IPS-NIHi7 (cell line): Measurements from ENCODE around the gene LLPH.

Experiments
- DNase-seq: peaks from one replicate; pipeline ENCODE4 v3.0.0; 2012; ENCODE audit warnings: mixed read lengths; ENCODE audit errors: extremely low spot score

The LLPH gene

DNA sequence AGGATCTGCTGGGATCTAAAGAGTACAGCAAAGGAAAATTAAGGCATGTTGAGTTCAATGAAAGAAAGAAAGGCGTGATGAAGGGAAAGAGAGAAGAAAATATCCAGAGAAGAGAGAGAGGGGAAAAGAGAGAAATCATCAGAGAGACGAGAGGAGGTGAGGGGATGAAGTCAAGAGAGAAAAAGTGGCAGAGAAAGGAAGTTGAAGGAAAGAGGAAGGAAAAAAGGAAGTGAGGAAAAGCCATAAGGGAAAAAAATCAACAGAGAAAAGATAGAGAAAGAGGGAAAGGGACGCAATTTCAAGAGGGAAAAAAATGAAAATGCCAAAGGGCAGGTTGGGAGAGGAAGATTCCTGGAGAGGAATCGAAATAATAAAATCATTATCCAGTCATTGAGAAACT lies 40.4 kb downstream of the LLPH start:
- DNase-seq: no peak

DNA sequence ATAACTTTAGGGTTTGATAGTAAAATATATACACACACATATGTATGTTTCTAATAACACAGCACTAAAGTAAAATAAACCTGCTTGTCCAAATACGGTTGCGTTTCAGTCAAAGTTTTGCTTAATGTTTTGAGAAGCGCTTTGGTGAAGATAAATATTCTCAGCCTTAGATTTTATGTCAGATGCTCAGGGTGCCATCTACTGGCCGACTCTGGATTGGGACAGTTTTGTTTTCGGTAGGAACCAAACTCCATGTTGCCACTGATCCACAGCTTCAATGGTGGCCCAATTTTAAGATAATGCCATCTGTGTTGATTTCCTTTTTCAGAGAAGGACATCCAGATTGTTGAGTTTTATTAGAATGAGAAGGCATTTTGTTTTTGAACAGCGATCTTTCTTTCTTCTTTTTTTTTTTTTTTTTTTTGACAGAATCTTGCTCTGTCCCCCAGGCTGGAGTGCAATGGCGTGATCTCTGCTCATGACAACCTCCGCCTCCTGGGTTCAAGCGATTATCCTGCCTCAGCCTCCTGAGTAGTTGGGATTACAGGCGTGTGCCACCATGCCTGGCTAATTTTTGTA lies 43.1 kb downstream of the LLPH start:
- peak; percentile 68 for DNase-seq

DNA sequence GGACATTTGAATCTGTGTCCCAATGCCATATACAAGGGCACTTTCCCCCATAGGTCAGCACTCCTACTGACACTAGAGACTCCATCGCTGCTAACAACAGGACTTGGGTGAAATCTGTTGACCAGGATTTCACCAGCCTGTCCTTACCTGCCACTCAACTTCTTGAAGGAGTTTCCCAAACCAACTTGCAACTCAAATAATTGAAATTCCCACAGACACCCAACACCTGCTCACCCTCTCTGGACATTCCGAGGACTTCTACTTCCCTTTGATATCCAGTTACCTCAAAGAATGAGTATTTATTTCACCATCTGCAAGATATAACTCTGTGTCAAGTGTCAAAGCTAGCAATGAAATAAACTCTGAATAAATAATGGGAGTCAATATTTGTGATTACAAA lies 44.6 kb downstream of the LLPH start:
- DNase-seq: no peak

DNA sequence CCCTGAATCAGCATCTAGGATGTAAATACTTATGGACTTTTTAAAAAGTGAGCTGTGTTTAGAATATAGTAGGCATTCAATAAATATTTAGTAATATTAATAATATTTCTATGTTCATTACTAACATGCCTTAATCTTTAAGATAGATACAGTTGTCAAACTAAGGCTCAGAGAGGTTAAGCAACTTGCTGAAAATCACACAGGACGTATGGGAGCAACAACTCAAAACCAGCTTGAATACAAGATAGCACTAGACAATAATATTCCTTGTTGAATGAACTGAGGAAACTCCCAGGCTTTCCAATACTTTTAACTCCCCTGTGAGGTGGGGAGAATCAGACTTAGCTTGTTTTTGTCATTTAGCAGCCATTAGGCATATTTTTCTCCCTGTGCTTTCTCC lies 45.3 kb downstream of the LLPH start:
- no peak for DNase-seq

DNA sequence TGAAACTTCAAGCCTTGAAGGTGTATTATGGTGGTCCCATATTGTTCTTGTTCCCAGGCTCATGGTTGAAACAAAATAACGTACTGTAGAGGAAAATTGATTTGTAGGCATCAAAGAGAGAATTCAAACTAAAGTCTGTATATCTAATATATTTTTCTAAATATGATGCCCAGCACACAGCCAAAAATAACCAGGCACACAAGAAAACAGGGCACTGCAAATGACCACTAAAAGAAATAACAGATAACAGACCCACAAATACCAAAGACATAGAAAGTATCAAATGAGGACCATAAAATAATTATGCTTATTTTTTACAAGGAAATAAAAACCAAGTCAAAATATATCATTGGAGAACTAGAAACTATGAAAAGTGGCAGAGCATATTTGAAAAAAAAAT lies 46.8 kb downstream of the LLPH start:
- DNase-seq: no peak

DNA sequence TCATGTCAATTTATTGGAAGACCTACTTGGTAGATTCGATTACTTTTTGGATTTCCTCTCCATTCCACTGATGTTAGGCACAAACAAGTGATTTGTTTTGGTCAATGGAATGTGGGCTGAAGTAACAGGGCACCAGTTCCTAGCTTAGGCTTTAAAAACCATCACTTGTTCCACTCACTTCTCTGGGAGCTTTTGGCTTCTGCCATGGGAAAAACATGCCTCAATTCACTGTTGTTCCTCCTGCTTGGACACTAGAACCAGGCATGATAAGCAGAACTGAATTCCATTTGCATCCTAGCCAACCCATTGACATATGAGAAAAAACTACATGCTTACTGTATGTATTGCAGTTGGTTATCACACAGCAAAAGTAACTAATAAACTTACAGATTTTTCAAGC lies 47.8 kb downstream of the LLPH start:
- no peak for DNase-seq

DNA sequence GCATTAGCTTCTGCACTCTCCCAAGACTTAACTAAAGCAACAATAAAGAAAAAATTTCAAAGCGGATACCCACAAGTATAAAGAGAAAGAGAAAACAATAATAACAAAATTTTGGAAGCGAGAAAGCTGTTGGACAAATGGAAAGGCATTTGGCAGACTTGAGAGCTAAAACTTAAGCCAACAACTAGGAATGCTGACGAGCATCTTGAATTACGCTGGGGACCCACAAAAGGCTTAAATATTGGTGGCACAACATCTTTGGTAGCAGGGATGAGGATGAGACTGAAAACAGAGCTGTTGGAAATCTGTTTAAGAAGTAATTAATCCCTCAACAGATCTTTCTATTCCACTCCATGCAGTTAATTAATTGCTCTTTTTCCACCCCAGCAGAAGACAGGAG lies 49.8 kb downstream of the LLPH start:
- DNase-seq: no peak

DNA sequence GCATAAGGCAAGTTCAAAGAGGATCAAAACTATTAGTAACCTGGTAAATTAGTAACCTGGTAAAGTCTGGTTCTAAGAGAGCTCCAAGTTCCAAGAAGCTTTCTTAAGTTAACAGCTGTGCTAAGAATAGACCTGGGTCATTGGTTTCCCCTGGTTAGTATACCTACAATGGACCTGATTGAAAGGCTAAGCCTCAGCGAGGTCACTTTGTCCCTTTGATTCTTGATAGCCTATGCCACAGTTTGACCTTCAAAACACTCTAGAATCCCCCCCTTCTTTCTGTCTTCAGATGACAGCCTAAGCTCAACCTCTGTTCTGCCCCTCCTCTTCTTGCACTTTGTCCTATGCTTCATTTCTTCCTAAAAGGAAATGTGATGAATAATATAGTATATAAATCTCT lies 53.0 kb downstream of the LLPH start:
- no peak for DNase-seq

DNA sequence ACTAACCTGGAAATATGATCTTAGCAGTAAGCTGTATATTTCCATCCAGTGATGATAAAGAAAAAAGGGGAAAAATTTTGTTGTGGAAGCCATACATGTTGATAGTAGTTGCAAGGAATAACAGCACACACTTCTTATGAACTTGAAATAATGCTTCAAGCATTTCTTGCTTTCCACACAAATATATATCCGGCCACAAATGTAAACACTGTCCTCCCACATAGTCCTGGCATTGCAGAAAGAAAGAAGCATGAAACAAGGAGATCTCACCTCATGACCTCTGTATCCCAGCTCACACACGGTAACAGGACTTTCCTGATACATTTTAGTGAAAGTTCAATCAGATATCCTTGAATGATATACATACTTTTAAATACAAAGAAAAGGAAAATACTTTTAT lies 56.0 kb downstream of the LLPH start:
- DNase-seq: no peak

DNA sequence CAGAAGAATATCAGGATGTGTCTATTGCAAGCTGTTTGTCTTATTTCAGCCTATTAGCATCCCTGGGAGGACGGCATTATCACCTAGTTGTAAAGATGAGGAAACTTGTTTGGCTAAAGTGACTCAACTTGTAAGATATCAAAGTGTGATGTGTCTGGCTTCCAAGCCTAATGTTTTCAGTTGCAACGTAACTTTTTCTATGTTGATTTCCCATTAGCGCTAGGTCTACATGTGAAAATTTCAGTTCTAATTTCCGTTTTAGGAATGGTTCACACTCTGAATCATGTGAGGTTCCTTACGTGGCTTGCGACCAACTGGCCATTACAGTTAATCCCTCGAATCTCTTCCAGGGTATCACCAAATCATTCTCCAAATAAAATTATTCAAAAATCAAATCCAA lies 58.0 kb downstream of the LLPH start:
- DNase-seq: no peak

DNA sequence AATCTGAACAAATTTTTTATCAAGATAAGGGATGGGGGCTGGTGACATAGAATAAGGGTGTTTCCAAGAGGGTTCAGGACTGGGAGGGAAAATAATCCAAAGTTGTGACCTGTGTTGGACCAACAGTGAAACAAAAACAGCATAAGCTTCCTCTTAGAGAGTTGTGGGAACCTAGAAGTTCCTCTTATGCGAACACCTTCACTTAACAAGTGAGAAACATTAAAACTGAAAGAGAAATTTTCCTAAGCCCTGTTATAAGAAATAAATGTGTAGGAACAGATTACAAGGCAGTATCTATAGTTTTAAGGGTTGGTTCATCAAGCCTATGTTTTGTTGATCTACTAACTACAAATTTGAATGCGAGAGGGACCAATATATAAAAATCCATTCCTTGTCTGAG lies 58.4 kb downstream of the LLPH start:
- no peak for DNase-seq

DNA sequence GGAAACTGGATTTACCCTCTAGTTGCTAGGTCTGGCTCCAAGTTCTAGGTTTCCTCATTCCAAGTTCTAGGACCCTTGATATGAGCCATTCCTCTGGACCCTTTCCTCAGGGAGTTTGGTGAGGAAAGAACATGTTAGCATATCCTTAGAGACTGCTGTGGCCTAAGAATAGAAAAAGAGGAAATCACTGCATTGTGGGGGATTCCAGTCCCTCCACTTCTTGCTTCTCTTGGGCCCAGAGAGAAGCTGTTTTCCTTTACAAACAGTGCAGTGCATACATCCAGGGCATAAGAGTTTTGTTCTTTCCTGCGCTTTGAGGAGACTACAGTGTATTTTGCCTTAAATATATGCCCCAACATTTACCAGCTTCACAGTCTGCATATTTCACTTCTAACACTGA lies 59.0 kb downstream of the LLPH start:
- DNase-seq: no peak

DNA sequence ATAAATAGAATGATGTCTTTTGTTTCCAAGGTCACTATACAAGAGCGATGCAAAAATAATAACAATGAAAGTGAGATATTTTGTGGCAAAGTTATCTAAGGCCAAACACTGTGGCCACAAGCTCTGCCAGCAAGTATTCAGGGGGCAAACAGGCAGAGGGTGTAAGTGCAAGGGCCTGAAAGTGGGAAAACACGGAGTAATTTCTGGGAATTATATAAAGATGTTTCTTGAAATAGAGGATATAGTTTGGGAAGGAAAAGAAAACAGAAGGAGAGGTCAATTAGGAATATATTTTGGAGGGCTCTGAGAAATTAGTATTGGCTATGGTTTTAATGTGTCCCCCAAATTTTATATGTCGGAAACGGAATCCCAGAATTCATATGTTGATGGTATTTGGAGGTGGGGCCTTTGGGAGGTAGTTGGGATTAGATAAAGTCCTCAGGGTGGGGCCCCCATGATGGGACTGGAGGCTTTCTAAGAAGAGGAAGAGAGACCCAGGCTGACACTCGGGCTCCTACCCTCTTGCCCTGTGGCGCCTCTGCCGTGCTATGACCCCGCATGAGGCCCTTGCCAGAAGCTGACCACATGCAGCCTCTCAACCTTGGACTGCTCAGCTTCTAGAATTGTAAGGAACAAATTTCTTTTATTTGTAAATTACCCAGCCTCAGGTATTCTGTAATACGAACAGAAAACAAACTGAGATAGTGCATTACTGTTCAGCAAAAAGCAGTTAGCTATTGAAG lies 60.0 kb downstream of the LLPH start:
- DNase-seq: no peak

DNA sequence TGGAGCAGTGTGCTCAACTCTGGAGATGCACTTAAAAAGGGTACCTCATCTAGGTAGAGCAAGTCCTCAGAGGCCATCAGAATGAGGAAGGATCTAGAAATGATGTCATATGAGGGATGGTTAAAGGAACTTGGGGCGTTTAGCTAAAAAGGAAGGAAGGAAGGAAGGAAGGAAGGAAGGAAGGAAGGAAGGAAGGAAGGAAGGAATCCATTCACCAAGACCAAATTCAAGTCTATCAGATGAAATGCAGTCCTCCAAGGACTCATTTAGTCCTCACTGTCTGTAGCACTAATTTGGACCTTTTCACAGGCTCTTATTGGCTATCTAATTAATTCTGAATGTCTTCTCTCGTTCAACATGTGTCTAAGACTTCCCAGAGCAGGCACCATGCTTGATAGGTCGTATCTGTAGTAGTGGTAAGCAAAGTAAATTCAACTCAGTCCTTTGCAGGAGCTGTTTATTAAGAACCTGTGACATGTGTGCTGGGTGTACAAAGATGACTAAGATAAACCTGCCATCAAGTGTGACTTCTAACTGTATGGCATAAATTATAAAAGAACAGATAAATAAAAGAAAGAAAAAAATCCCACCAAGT lies 63.5 kb downstream of the LLPH start:
- no peak for DNase-seq
